HepG2 (cell line): ENCODE measurements around the gene JOSD2.

Source experiments
- BCLAF1 ChIP-seq: fragments of 450-650 bp; IDR thresholded peaks from 2 replicates; pipeline ENCODE4 v1.6.1; 2017; ENCODE audit warnings: mild to moderate bottlenecking
- CTCF ChIP-seq: sonication (generic); formaldehyde crosslinking; IDR thresholded peaks from 2 replicates; pipeline ENCODE4 v1.5.0; 2020; ENCODE audit warnings: mild to moderate bottlenecking, missing genetic modification reagents, moderate library complexity
- ELK4 ChIP-seq: sonication (generic); formaldehyde crosslinking; IDR thresholded peaks from 2 replicates; pipeline ENCODE4 v1.9.0; 2021; ENCODE audit warnings: missing genetic modification reagents, borderline replicate concordance
- NFRKB ChIP-seq: fragments of 450-650 bp; IDR thresholded peaks from 2 replicates; pipeline ENCODE4 v1.6.1; 2017
- NR2C2 ChIP-seq: sonication (generic); formaldehyde crosslinking; IDR thresholded peaks from 2 replicates; pipeline ENCODE4 v1.4.0; 2020; ENCODE audit warnings: missing genetic modification reagents, mild to moderate bottlenecking, moderate library complexity, borderline replicate concordance
- SP1 ChIP-seq, 2 experiments: fragments of 450-650 bp in 1 of 2; sonication (generic) in 1 of 2; formaldehyde crosslinking in 1 of 2; IDR thresholded peaks; 2 replicates each; pipeline versions ENCODE4 v1.4.0 to v1.6.1; 2016 to 2020; ENCODE audit warnings: missing genetic modification reagents in 1 of 2

- TF ChIP-seq CTCF (CRISPR knock-in tag) (no peak), NFRKB (no peak), SP1 (IDR thresholded peaks at IDR 0.05) (no peak), SP1 (CRISPR knock-in tag; IDR thresholded peaks at IDR 0.05) (no peak), BCLAF1 (no peak), NR2C2 (CRISPR knock-in tag) (no peak), ELK4 (CRISPR knock-in tag) (no peak)
Measured at GRCh38 chr19:50493171-50493570, 17.8 kb downstream of the JOSD2 start.
